Vagina (tissue), 2 donors: ENCODE data around the gene NEUROD4.

Source experiments
- POLR2A ChIP-seq, 2 donors: fragments of 450-650 bp; IDR thresholded peaks; one replicate each; pipeline ENCODE4 v1.6.1; 2017; ENCODE audit warnings: antibody characterized with exemption in 2 of 2, mild to moderate bottlenecking in 2 of 2, moderate library complexity in 2 of 2
- TF ChIP-seq, protein P1 (sequence below), 3 experiments: fragments of 450-650 bp in 2 of 3; fragments of 200-600 bp in 1 of 3; sonication (generic) in 1 of 3; IDR thresholded peaks; one replicate each; pipeline ENCODE4 v1.5.1; 2017 to 2019; ENCODE audit warnings: antibody characterized with exemption in 3 of 3, mild to moderate bottlenecking in 2 of 3, moderate library complexity in 2 of 3

DNA sequence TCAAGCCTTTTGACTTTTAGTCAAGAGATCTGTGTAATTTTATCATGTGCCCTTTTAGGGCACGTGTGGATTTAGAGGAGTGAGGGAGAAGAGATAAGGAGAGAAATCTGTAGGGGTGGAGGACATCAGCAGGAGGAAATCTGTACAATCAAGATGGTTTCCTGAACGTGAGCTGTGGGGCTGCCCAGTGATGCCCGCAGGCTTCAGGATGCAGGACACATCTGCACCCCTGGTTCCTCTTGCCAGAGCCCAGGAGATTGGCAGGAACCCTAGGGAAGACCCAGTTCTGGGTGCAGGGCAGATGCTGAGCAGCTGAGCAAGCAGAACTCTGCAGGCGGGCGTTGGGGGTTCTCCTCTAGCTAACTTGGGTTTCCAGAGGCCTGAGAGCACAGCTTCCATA, 23.6 kb upstream of the NEUROD4 start:
- TF ChIP-seq, protein P1, sequence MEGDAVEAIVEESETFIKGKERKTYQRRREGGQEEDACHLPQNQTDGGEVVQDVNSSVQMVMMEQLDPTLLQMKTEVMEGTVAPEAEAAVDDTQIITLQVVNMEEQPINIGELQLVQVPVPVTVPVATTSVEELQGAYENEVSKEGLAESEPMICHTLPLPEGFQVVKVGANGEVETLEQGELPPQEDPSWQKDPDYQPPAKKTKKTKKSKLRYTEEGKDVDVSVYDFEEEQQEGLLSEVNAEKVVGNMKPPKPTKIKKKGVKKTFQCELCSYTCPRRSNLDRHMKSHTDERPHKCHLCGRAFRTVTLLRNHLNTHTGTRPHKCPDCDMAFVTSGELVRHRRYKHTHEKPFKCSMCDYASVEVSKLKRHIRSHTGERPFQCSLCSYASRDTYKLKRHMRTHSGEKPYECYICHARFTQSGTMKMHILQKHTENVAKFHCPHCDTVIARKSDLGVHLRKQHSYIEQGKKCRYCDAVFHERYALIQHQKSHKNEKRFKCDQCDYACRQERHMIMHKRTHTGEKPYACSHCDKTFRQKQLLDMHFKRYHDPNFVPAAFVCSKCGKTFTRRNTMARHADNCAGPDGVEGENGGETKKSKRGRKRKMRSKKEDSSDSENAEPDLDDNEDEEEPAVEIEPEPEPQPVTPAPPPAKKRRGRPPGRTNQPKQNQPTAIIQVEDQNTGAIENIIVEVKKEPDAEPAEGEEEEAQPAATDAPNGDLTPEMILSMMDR (IDR thresholded peaks at IDR 0.05), result no peak
- no peak for TF ChIP-seq POLR2A (IDR thresholded peaks at IDR 0.05)
